NCI-H748 (cell line): Measurements from ENCODE around the gene C1orf159.

Source experiments
- DNase-seq: peaks from one replicate; lab custom pipeline; 2025; ENCODE audit not compliant: unreplicated experiment; lab: John Stamatoyannopoulos, UW

C1orf159 gene

GRCh38 chr1:1043411-1043810, 72.5 kb downstream of the C1orf159 start:
- no peak for DNase-seq

GRCh38 chr1:1042835-1043234, 73.1 kb downstream of the C1orf159 start:
- no peak for DNase-seq

DNA sequence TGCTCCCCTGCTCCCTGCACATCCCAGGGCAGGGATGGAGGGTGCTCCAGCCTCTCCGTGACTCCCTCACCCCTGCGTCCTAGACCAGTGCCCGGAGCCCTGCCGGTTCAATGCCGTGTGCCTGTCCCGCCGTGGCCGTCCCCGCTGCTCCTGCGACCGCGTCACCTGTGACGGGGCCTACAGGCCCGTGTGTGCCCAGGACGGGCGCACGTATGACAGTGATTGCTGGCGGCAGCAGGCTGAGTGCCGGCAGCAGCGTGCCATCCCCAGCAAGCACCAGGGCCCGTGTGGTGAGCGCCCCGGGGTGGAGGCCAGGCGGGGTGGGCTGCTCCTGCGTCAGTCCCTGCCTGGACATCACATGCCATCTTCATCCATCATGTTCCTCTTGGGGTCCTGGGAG, 74.0 kb downstream of the C1orf159 start:
- DNase-seq, result no peak

DNA sequence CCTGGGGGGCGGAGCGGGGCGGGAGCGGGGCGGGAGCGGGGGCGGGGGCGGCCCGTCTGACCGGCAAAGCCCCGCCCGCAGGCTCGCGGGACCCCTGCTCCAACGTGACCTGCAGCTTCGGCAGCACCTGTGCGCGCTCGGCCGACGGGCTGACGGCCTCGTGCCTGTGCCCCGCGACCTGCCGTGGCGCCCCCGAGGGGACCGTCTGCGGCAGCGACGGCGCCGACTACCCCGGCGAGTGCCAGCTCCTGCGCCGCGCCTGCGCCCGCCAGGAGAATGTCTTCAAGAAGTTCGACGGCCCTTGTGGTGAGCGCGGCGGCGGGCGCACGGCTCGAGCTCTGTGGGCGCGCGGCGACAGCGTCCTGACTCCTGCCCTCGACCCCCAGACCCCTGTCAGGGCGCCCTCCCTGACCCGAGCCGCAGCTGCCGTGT, 74.8 kb downstream of the C1orf159 start:
- peak; percentile 42 for DNase-seq

GRCh38 chr1:1040004-1040991, 75.6 kb downstream of the C1orf159 start:
- DNase-seq, result peak; percentile 81

GRCh38 chr1:1039145-1039910, 76.6 kb downstream of the C1orf159 start:
- no peak for DNase-seq

- no peak for DNase-seq
Observed at GRCh38 chr1:1038694-1039093, 77.2 kb downstream of the C1orf159 start.

DNA sequence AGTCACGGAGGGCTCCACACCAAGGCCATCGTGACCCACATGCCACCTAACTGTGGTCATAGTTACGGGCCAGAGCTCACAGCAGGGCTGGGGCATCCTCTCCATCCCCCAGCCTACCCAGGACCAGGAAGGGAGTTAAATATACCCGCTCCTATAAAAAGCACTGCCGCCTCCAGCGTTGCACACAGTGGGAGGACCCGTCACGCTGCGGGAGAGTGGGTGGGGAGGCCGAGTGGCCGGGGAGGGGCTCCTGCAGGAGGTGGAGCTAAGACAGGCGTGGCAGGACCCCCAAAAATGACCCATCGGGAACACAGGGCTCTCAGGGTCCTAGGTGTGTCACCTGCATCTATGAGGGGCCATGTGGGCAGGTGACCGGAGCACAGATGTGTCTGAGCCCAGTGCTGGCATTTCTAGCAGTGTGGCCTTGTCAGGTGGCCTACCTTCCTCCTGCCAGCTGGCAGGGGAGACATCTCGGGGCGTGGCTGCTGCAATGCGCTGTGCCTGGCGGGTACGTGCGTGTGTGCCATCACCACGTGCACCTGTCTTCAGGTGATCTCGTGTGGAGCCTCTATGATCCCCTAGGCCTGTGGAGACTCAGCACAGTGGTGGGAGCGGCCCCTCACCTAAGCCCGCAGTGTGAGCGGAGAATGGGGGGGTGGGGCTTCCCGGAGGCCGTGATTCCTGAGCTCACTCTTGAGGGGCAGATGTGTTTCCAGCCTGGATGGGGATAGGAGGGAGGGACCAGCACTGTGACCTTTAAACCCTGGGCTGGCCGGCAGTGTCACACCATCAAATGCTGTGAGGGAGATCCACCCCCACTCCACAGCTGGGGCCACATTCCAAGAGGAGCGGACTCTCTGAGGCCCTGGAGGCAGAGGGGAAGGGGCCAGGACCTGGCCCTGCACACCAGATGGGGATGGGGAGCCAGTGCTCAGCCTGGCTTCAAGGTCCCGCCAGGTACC, 78.2 kb downstream of the C1orf159 start:
- peak; percentile 15 for DNase-seq

DNA sequence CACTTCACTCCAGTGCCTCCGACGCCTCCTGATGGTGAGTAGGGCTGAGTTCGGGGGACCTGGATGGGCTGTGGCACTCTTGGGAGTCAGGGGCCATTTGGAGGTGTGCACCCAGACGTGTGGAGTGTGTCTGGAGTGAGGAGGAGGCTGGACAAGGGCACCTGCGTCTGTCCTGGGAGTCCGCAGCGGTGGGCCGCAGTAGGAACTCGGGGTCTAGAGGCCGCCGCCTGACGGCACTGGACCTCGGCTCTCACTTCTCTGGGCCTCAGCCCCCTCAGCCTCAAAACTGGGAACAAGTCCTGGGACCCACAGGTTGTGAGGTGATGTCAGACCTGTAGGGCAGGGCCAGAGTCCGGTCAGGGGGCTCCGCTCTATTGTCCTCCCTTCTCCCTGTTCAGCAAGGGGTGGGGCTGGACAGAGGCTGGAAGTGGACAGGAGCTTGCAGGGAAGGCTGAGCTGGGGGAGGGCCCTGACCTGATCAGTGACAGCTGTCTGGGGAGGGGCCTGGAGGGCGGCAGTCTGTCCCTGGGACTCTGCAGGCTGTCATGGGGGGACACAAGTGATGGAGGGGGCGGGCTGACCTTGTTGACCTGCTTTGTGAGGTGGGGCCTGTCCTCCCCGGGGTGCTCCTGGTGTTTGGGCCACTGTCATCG, 80.5 kb downstream of the C1orf159 start:
- no peak for DNase-seq

GRCh38 chr1:1034439-1034781, 81.5 kb downstream of the C1orf159 start:
- DNase-seq, result peak; percentile 52

DNA sequence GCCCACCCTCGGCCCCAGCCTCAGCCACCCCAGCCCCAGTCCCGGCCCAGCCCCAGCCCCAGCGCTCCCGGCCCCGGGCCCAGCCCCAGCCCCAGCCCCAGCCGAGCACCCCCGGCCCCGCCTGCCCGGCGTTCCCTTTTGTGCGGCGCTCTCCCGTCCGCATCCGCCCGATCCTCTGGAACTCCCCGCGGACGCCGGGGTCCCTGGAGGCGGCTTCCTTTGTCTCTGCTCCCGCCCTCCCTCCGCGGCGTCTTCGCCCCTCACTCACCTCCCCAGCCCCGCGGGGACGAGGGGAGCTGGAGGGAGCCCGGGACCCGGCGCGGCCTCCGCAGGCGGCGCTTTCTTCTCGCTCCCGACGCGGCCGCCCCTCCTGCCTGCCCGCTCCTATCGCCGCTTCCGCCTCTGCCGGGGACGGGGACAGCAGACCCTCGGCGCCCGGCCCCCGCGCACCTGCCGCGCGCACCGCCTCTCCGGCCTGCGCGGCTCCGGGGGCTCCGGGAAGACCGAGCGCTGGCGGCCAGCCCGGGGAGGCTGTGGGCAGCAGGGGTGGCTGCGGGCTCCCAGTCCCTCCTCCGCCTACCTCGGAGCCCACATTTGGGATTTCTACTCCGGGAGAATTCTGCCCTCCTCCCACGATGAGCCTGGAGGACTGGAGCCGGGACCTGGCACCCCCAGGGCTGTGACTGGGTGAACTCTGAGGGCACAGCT, 82.0 kb downstream of the C1orf159 start:
- peak; percentile 59 for DNase-seq

- DNase-seq, result peak; percentile 95
Observed at GRCh38 chr1:1033009-1033587, 82.8 kb downstream of the C1orf159 start.

GRCh38 chr1:1032424-1032823, 83.5 kb downstream of the C1orf159 start:
- DNase-seq, result peak; percentile 58
